ENCODE data around the gene BORA.

DNA sequence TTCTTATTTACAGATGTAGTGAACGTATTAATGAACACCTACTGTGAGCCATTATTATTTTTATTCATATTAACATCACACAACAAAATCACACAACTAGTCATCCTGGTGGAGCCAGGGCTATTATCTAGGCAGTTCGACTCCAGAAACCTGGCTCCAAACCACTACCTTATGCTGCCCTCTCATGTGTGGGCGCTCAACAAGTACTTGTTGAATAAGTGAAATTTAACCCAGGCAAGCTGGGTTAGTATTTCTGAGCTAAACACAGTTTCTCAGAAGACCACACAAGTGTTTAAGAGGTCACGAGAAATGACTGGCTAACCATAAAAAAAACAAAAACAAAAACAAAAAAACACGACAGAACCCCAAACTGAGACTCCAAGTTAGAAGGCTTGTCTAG, 33.9 kb upstream of the BORA start:
- no peak for TF ChIP-seq POLR2AphosphoS5 (IDR thresholded peaks at IDR 0.05; ENCODE audit: borderline replicate concordance, low read depth, low read length)
- no peak for TF ChIP-seq EZH2 (IDR thresholded peaks at IDR 0.05)
- no peak for TF ChIP-seq FOXP2 (optimal IDR thresholded peaks at IDR 0.05; ENCODE audit: control extremely low read depth, extremely low read length, insufficient read depth)
